AG09319 (cell line): ENCODE measurements around the gene SLC17A7.
A peak's percentile ranks its signal among the peaks of the same experiment; 100 is the strongest.
"Not testable (repeated sequence)": the region's sequence is repeated elsewhere in the genome, so short reads cannot be mapped to it uniquely, and the experiment has no call there.

Experiments used
- DNase-seq: peaks from one replicate; pipeline ENCODE4 v3.0.0-alpha.2; 2010; ENCODE audit warnings: low read depth; ENCODE audit errors: extremely low read depth
- CTCF ChIP-seq: IDR thresholded peaks from 2 replicates; pipeline ENCODE4 v1.5.1; 2011; ENCODE audit warnings: low read depth, mild to moderate bottlenecking, inconsistent platforms, low read length, moderate library complexity

The SLC17A7 gene

GRCh38 chr19:49474542-49474924 is 33.2 kb upstream of the SLC17A7 start:
- no peak for TF ChIP-seq CTCF
- DNase-seq = no peak

DNA sequence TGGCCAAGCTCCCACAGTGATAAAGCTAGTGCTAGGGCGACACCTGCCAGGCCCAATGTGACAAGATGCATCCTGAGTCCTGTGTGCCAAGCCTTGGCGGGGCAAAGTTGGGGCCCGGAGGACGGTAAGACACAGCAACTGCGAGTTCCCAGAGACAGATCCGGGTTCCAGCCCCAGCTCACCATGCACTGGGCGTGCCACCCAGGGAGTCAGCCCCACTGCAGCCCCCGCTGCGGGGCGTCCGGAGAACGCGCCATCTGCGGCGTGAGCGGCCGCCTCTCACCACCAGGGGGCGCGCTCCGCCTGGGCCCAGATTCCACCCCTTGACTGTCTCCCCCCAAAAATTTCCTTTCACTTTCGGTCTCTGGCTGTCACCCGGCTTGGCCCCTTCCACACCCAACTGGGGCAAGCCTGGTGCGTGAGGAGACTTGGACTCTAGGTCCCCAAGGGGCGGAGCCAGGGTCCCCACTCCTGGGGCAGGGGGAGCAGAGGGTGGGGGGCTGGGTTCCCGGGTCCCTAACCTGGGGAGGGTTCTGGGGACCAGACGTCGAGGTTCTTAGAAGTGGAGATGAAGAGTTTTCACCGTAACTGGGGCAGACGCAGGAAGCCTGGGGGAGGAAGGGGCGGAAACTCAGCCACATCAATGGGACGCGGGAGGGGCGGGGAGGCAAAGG is 32.7 kb upstream of the SLC17A7 start, which contains the start of gene FLT3LG:
TSS of gene FLT3LG (plus strand) at position 348 of the 674 bp plus-strand sequence. CDS start 425 bp downstream, outside the sequence.
- DNase-seq = no peak
- peak; percentile 98 for TF ChIP-seq CTCF

DNA sequence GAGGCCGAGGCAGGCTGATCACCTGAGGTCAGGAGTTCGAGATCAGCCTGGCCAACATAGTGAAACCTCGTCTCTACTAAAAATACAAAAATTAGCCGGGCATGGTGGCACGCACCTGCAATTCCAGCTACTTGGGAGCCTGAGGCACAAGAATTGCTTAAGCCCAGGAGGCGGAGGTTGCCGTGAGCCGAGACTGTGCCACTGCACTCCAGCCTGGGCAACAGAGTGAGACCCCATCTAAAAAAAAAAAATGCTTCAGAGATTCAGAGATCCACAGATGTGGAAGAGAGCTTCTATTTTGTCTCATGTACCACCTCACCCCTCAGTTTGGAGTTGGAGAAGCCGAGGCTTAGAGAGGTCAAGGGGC is 32.2 kb upstream of the SLC17A7 start:
- DNase-seq = not testable (repeated sequence)

DNA sequence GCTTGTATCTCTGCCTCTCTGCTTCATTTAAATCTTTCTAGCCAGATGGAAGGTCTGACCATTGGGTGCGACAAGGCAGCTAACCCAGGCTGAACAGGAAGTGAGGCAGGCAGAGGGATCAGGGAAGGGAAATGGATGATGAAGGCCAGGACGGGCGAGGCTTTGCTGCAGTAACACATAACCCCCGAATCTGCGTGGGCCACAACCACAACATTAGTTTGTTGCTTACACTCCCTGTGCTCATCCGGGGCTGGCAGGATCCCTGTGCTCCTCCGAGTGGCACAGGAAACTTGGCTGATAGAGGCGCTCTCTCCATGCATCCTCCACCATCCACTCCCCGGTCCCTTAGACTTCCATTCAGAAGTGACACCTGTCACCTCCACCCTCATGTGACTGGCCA is 31.6 kb upstream of the SLC17A7 start:
- no peak for TF ChIP-seq CTCF
- DNase-seq = no peak

DNA sequence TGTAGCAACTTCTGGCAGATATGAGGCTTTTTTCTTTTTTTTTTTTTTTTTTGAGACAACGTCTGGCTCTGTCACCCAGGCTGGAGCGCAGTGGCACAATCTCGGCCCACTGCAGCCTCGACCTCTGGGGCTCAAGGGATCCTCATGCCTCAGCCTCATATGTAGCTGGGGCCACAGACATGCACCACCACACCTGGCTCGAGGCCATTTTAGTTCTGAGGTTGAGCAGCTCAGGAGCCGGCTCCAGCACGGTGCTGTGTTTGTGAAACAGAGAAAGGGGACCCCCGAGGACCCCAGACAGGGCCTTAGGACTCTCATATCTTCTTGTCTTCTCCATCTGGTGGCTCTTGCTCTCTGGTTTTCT is 29.3 kb upstream of the SLC17A7 start:
- no peak for DNase-seq
- TF ChIP-seq CTCF = no peak

DNA sequence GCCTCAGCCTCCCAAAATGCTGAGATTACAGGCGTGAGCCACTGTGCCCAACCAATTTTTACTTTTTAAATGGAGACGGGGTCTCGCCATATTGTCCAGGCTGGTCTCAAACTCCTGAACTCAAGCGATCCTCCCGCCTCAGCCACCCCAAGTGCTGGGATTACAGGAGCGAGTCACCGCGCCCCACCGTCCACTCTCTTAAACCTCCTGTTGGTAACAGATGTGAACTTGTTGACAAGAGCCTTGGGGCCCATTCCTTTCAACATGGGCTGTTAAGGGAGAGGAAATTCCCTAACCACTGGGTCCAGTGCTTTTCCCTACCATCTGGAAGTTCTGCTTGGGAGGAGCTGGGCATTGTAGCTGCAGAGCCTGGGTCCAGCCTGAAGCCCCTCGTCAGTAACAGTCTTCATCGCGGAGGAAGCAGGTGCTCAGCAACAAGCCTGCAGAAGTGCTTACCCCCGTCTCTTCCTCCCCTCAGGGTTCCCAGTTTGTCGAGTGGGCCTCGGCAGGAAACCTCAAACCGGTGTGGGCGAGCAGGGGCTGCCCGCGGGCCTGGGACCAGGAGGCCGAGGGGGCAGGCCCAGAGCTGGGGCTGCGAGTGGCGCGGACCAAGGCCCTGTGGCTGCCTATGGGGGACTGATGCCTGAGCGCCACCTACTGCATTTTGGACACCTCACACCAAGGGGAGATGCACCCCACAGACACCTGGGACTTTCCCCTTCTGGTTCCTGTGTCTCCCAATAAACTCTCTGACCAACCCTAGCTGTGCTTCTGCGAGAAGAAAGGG is 28.7 kb upstream of the SLC17A7 start:
- peak; percentile 16 for TF ChIP-seq CTCF
- no peak for DNase-seq

GRCh38 chr19:49468746-49469447 is 27.6 kb upstream of the SLC17A7 start:
- no peak for DNase-seq
- no peak for TF ChIP-seq CTCF
